Caco-2 (cell line): ENCODE data around the gene MYOZ2. TPM values are rescaled to one million over a fixed set of nuclear protein-coding genes. Genes with fewer than 3 reads are reported as not detected.

Source experiments
- BruUV-seq: library from RNA; stranded (reverse); fragments of 400-500 nt; replicated peaks from 2 replicates; lab custom pipeline; 2021; lab: Mats Ljungman, UMichigan
- CTCF ChIA-PET: fragments of 300-600 bp; sonication (Branson Sonifier 250); formaldehyde crosslinking; loops from one replicate; lab custom pipeline; 2022; ENCODE audit warnings: antibody characterized with exemption; lab: Charles Lee
- POLR2A ChIA-PET: fragments of 300-600 bp; sonication (Branson Sonifier 250); formaldehyde crosslinking; loops from one replicate; lab custom pipeline; 2022; ENCODE audit warnings: antibody characterized with exemption; lab: Charles Lee
- DNase-seq, 2 experiments: peaks; one replicate each; pipeline versions ENCODE4 v3.0.0 to v3.0.0-alpha.2; 2020 to 2022
- H3K27me3 ChIP-seq: replicated peaks from 2 replicates; pipeline ENCODE4 v1.6.0; 2011; ENCODE audit warnings: low read length; ENCODE audit not compliant: control insufficient read depth, insufficient read depth
- H3K36me3 ChIP-seq: 2 replicates; pipeline ENCODE4 v1.5.1; 2011; ENCODE audit warnings: low read length; ENCODE audit not compliant: control insufficient read depth, insufficient read depth
- H3K4me1 ChIP-seq: fragments of 250-450 bp; sonication (Bioruptor Pico); 2 replicates; pipeline ENCODE4 v1.5.1; 2020; ENCODE audit warnings: mild to moderate bottlenecking
- H3K4me3 ChIP-seq: 2 replicates; pipeline ENCODE4 v1.5.1; 2011; ENCODE audit warnings: low read depth, mild to moderate bottlenecking, control low read depth, low read length
- H3K9me3 ChIP-seq: fragments of 250-450 bp; sonication (Bioruptor Pico); 2 replicates; pipeline ENCODE4 v1.5.1; 2020; ENCODE audit warnings: mild to moderate bottlenecking, moderate library complexity
- H3K27ac Mint-ChIP-seq: one replicate; pipeline ENCODE4 v1.8.0; 2022; ENCODE audit warnings: mixed read lengths; ENCODE audit not compliant: unreplicated experiment
- H3K27me3 Mint-ChIP-seq: one replicate; pipeline ENCODE4 v1.8.0; 2022; ENCODE audit warnings: mixed read lengths; ENCODE audit not compliant: insufficient read depth, unreplicated experiment
- H3K36me3 Mint-ChIP-seq: one replicate; pipeline ENCODE4 v1.8.0; 2022; ENCODE audit warnings: mild to moderate bottlenecking, mixed read lengths; ENCODE audit not compliant: insufficient read depth, unreplicated experiment
- H3K4me1 Mint-ChIP-seq: one replicate; pipeline ENCODE4 v1.8.0; 2022; ENCODE audit warnings: low read depth, mixed read lengths; ENCODE audit not compliant: unreplicated experiment
- H3K4me3 Mint-ChIP-seq: one replicate; pipeline ENCODE4 v1.8.0; 2022; ENCODE audit warnings: mild to moderate bottlenecking, moderate library complexity, mixed read lengths; ENCODE audit not compliant: unreplicated experiment
- H3K9me3 Mint-ChIP-seq: one replicate; pipeline ENCODE4 v1.8.0; 2022; ENCODE audit warnings: mixed read lengths; ENCODE audit not compliant: unreplicated experiment
- intact Hi-C: fragments of 100-400 bp; cut with micrococcal nuclease; formaldehyde crosslinking; loops from one replicate; pipeline ENCODE4 v1.10.0; 2022; ENCODE audit not compliant: unreplicated experiment
- total RNA-seq: library from RNA; stranded (reverse); gene quantifications from 2 replicates; pipeline ENCODE4 v1.2.3, GENCODE V29; 2022
- TF ChIP-seq, protein P1 (sequence below), 2 experiments: fragments of 200-600 bp in 1 of 2; IDR thresholded peaks; 1 replicate in 1 of 2; 2 replicates in 1 of 2; pipeline versions ENCODE4 v1.5.1 to v1.8.0; 2011 to 2022; ENCODE audit warnings: antibody characterized with exemption in 1 of 2, control low read depth in 1 of 2, inconsistent platforms in 1 of 2, low read depth in 1 of 2, low read length in 1 of 2, mild to moderate bottlenecking in 1 of 2, moderate library complexity in 1 of 2; ENCODE audit not compliant: insufficient read depth in 1 of 2, severe bottlenecking in 1 of 2, unreplicated experiment in 1 of 2

Gene MYOZ2
- total RNA-seq, 1 experiment from 2014 or later = 0.18 TPM

DNA sequence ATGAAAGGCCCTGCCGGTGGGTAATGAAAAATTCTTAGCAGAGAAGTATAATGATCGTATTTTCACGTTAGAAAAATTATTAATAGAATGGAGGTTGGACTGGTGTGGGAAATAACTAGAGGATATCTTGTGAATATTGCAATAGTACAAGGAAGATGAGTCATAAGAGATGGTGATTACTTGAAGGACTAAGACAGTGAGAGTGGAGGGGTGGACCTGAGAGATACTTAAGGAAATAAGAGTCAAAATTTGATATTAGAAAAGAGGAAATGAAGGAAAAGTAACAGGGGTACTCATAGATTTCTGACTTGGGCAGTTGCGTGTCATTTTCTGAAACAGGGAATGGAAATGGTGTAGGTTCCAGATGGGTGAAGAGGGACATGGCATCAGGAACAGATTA is 75.1 kb downstream of the MYOZ2 start:
- Histone ChIP-seq H3K36me3 (no peaks in the 10 kb centered on the region), H3K27me3 (no peaks in the 10 kb centered on the region), H3K9me3 (no peaks in the 10 kb centered on the region), H3K4me3 (peak overlapping the region; percentile 45), H3K4me1 (peaks cover 8% of the 10 kb centered on the region)
- Mint-ChIP-seq H3K4me1 (peaks cover 24% of the 10 kb centered on the region), H3K27ac (peak overlapping the region; percentile 99), H3K27me3 (no peaks in the 10 kb centered on the region), H3K9me3 (no peaks in the 10 kb centered on the region), H3K4me3 (peak overlapping the region; percentile 95), H3K36me3 (peaks cover 24% of the 10 kb centered on the region)
- no peak for DNase-seq
- BruUV-seq = no TSS peak
- ChIA-PET POLR2A (no interaction called here), CTCF (no interaction called here)
- TF ChIP-seq, protein P1, sequence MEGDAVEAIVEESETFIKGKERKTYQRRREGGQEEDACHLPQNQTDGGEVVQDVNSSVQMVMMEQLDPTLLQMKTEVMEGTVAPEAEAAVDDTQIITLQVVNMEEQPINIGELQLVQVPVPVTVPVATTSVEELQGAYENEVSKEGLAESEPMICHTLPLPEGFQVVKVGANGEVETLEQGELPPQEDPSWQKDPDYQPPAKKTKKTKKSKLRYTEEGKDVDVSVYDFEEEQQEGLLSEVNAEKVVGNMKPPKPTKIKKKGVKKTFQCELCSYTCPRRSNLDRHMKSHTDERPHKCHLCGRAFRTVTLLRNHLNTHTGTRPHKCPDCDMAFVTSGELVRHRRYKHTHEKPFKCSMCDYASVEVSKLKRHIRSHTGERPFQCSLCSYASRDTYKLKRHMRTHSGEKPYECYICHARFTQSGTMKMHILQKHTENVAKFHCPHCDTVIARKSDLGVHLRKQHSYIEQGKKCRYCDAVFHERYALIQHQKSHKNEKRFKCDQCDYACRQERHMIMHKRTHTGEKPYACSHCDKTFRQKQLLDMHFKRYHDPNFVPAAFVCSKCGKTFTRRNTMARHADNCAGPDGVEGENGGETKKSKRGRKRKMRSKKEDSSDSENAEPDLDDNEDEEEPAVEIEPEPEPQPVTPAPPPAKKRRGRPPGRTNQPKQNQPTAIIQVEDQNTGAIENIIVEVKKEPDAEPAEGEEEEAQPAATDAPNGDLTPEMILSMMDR (IDR thresholded peaks at IDR 0.05; ENCODE audit: insufficient read depth in 1 of 2, low read depth in 1 of 2, low read length in 1 of 2, severe bottlenecking in 1 of 2, unreplicated experiment in 1 of 2) = no peak
- intact Hi-C loops = loop anchor here (5.0 kb wide), 1 partner anchor 77 kb away; no protein-coding TSS in a partner anchor

DNA sequence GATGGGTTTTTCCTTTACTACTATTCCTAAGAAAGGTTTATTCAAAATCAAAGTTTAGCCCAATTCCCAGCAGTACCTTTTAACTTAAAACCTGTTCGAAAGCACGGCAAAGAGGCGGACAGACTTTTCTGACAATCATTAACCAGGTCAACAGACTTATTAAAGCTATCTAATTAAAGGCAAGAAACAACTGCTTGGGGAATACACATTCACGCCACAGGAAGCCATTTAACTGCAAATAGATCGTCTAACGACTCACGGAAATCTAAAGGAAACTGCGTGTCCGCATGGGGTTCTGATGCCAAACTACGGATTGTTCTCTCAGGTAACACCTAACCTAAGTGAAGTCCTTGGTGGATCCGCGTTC is 76.2 kb downstream of the MYOZ2 start:
- Histone ChIP-seq H3K4me1 (peaks cover 8% of the 10 kb centered on the region), H3K4me3 (peak overlapping the region; percentile 45), H3K9me3 (no peaks in the 10 kb centered on the region), H3K27me3 (no peaks in the 10 kb centered on the region), H3K36me3 (no peaks in the 10 kb centered on the region)
- Mint-ChIP-seq H3K4me1 (peaks cover 24% of the 10 kb centered on the region), H3K27me3 (no peaks in the 10 kb centered on the region), H3K9me3 (no peaks in the 10 kb centered on the region), H3K36me3 (peaks cover 24% of the 10 kb centered on the region), H3K27ac (peak overlapping the region; percentile 99), H3K4me3 (peak overlapping the region; percentile 95)
- ChIA-PET POLR2A (interaction anchor here (0.6 to 2.4 kb wide), 6 partner anchors 47 to 186 kb away, joined by 3 to 17 read pairs (median 4); no protein-coding TSS in a partner anchor), CTCF (interaction anchor here (0.8 to 2.2 kb wide), 3 partner anchors 72 to 170 kb away, joined by 4 to 18 read pairs (median 11); no protein-coding TSS in a partner anchor)
- intact Hi-C loops = loop anchor here (1.0 to 5.0 kb wide), 5 partner anchors 72 to 229 kb away; no protein-coding TSS in a partner anchor
- BruUV-seq = TSS peak; percentile 95
- DNase-seq = no peak
- TF ChIP-seq, protein P1 (IDR thresholded peaks at IDR 0.05; ENCODE audit: insufficient read depth in 1 of 2, low read depth in 1 of 2, low read length in 1 of 2, severe bottlenecking in 1 of 2, unreplicated experiment in 1 of 2) = no peak

DNA sequence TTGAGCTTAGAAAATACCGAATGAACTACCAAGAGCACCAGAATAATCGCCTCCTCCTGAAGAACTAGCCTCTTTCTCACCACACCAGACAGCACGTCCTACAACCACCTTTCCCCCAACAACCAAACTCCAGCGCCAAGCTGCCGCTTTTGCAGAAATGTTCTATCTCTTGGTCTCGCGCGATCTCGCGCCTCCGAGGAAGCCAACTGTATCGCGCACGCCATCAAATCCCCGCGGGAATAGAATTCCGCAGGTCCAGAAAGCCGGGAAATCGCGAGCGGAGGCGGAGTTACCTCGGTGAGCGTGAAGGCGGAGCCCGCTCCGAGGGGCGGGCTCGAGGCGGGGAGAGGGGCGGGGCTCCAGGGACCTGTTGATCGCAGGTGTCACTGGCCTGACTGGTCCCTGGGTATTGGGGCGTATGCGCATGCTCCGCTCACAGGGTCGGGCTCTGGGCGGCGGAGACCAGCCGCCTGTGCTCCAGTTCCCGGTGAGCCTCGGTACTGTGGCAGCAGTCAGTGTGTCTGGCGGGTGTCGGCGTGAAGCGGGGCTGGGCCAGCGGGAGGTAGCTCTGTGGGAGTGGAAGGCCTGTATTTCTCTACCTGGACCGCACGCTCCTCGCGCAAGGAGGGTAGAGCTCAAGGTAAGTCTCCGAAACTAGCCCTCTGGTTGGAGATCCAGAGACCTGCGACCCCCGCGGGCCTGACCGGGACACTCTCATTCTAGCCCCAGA is 76.8 kb downstream of the MYOZ2 start, which contains the start of gene USP53:
USP53 (plus strand) TSS at position 480 of the 730 bp plus-strand sequence. CDS start 27,047 bp downstream, outside the sequence.
- intact Hi-C loops = loop anchor here (1.0 to 5.0 kb wide), 5 partner anchors 72 to 230 kb away; no protein-coding TSS in a partner anchor
- Mint-ChIP-seq H3K4me3 (peak within 1 kb of the TSS; percentile 95), H3K36me3 (peaks cover 30% of the 10 kb centered on the region), H3K27me3 (no peaks in the 10 kb centered on the region), H3K4me1 (peaks cover 28% of the 10 kb centered on the region), H3K9me3 (no peaks in the 10 kb centered on the region), H3K27ac (peak within 1 kb of the TSS; percentile 99)
- CTCF ChIA-PET = interaction anchor here (0.8 to 2.2 kb wide), 6 partner anchors 72 to 171 kb away, joined by 3 to 18 read pairs (median 4); a partner anchor contains a TSS
- H3K4me1 ChIP-seq = peaks cover 12% of the 10 kb centered on the region
- no peaks in the 10 kb centered on the region for H3K27me3 ChIP-seq
- no peaks in the 10 kb centered on the region for H3K36me3 ChIP-seq
- POLR2A ChIA-PET = interaction anchor here (0.7 to 2.4 kb wide), 12 partner anchors 43 to 187 kb away, joined by 3 to 17 read pairs (median 4); a partner anchor contains a TSS
- BruUV-seq = no TSS peak
- DNase-seq = peak; percentile 98 to 99
- H3K9me3 ChIP-seq = no peaks in the 10 kb centered on the region
- TF ChIP-seq, protein P1 (IDR thresholded peaks at IDR 0.05; ENCODE audit: insufficient read depth in 1 of 2, low read depth in 1 of 2, low read length in 1 of 2, severe bottlenecking in 1 of 2, unreplicated experiment in 1 of 2) = no peak
- H3K4me3 ChIP-seq = peak within 1 kb of the TSS; percentile 77
